ENCODE data around the gene GATA2.

The GATA2 gene

DNA sequence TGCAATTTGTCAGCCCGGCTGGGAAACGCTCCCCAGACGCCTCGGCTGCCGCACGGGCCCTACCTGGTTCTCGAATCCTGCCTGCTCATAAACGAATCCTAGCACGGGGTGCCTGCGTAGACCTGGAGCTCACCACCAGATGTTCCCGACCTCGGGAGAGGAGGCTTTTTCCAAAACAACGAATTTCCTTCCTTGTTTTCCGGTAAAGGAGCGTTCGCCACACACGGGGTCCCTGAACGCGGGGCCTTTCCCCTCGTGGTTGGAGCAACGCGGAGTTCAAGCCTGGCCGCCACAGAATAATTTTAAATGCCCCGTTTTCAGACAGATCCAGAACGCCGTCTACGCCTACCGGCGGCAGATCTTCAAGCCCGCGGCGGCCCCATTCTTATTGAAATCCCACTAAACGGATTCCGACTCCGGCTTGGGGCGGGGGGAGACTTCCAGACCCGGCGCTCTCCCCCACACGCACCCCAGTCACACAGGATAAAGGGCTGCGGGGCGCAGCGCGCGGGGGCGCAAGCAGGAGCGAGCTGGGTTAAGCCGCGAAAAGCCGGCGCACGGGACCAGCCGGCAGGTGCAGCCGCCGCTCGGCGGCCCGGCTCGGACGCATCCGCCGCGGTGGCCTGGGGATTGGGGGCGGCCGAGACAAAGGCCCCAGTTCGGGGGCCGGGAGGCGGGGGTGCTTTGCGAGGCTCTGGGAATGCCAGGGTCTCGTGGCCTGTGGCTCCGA is 895 bp downstream of the GATA2 start:
- Histone ChIP-seq H3K27me3 (ENCODE audit: control insufficient read depth, insufficient read depth, low read length) (peaks cover 100% of the 10 kb centered on the region), H3K4me1 (ENCODE audit: control insufficient read depth, insufficient read depth, low read length) (peaks cover 30% of the 10 kb centered on the region), H3K9ac (ENCODE audit: low read depth, low read length) (no peak overlapping the region), H3K27ac (ENCODE audit: low read depth, low read length) (no peak overlapping the region), H3K4me3 (ENCODE audit: low read depth, low read length) (peak overlapping the region; percentile 15; the same call in 1 of the 2 replicates), H3K9me3 (ENCODE audit: control insufficient read depth, insufficient read depth, low read length) (no peaks in the 10 kb centered on the region), H3K36me3 (ENCODE audit: control insufficient read depth, insufficient read depth, low read length) (no peaks in the 10 kb centered on the region)

DNA sequence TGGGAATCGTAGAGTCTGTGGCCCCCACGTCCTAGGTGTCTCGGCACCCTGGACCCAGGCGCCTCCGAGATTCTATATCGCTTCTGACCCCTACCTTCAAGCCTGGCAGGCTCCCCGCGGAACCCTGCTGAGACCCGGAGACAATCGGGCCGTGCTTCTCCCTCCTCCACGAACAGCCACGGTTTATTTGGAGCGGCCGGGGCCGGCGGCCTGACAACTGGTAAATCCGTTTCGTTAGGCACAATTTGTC is 1.4 kb downstream of the GATA2 start:
- no peaks in the 10 kb centered on the region for H3K36me3 ChIP-seq (ENCODE audit: control insufficient read depth, insufficient read depth, low read length)
- H3K4me3 ChIP-seq (ENCODE audit: low read depth, low read length) = no peak overlapping the region
- no peaks in the 10 kb centered on the region for H3K9me3 ChIP-seq (ENCODE audit: control insufficient read depth, insufficient read depth, low read length)
- no peak overlapping the region for H3K27ac ChIP-seq (ENCODE audit: low read depth, low read length)
- H3K27me3 ChIP-seq (ENCODE audit: control insufficient read depth, insufficient read depth, low read length) = peaks cover 100% of the 10 kb centered on the region
- no peak overlapping the region for H3K9ac ChIP-seq (ENCODE audit: low read depth, low read length)
- H3K4me1 ChIP-seq (ENCODE audit: control insufficient read depth, insufficient read depth, low read length) = peaks cover 30% of the 10 kb centered on the region

DNA sequence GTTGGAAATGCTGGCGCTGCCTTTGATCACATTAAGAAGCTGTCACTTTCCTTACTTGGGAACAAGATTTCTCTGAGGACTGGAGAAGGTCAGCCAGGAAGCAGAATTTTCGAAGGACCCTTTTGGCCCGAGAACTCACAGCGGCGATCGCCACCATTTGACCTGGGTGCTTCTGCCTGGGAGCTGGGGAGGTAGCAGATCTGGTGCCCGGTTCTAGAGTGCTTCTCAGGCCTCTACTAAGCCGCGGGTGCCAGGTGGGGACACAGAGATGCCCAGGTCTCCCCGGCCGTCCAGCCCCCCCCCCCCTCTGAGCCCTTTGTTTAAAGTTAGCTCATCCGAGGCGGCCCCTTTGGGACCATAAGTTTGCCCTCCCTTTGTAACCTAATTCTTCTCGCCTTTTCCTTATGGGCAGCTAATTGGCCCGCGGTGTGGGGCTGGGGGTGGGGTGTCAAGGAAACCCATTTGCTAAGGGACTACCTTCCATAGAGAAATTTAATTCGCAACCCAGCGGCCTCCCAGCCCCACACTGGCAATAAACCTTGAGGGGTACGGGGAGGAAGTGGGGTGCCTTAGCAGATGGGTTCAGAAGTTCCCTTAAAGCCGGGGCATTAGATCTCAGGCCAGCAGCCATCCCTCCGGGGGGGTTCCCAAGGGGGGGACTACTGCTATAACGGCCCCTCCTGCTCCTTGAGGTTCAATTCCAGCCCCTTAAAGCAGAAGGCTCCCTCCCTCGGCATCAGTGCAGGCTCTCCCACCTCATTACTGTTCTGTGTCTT is 1.9 kb downstream of the GATA2 start:
- Histone ChIP-seq H3K4me3 (ENCODE audit: low read depth, low read length) (no peak overlapping the region), H3K4me1 (ENCODE audit: control insufficient read depth, insufficient read depth, low read length) (peaks cover 30% of the 10 kb centered on the region), H3K9ac (ENCODE audit: low read depth, low read length) (no peak overlapping the region), H3K27me3 (ENCODE audit: control insufficient read depth, insufficient read depth, low read length) (peaks cover 100% of the 10 kb centered on the region), H3K27ac (ENCODE audit: low read depth, low read length) (no peak overlapping the region), H3K36me3 (ENCODE audit: control insufficient read depth, insufficient read depth, low read length) (no peaks in the 10 kb centered on the region), H3K9me3 (ENCODE audit: control insufficient read depth, insufficient read depth, low read length) (no peaks in the 10 kb centered on the region)

DNA sequence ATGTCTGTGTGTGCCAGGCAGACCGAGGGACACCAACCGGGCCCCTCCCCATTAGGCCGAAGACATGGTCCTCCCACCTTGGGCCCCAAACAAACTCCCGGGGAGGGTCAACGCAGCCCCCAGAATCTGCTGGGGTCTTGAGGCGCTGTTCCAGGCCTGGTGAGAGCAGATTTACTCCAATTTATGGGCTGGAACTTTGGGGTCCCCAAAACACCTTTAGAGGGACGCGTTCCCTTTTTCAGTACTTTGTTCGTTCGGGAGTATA is 2.4 kb downstream of the GATA2 start:
- H3K27me3 ChIP-seq (ENCODE audit: control insufficient read depth, insufficient read depth, low read length) = peaks cover 100% of the 10 kb centered on the region
- no peak overlapping the region for H3K27ac ChIP-seq (ENCODE audit: low read depth, low read length)
- no peak overlapping the region for H3K4me3 ChIP-seq (ENCODE audit: low read depth, low read length)
- peaks cover 30% of the 10 kb centered on the region for H3K4me1 ChIP-seq (ENCODE audit: control insufficient read depth, insufficient read depth, low read length)
- H3K9me3 ChIP-seq (ENCODE audit: control insufficient read depth, insufficient read depth, low read length) = no peaks in the 10 kb centered on the region
- H3K9ac ChIP-seq (ENCODE audit: low read depth, low read length) = no peak overlapping the region
- no peaks in the 10 kb centered on the region for H3K36me3 ChIP-seq (ENCODE audit: control insufficient read depth, insufficient read depth, low read length)

DNA sequence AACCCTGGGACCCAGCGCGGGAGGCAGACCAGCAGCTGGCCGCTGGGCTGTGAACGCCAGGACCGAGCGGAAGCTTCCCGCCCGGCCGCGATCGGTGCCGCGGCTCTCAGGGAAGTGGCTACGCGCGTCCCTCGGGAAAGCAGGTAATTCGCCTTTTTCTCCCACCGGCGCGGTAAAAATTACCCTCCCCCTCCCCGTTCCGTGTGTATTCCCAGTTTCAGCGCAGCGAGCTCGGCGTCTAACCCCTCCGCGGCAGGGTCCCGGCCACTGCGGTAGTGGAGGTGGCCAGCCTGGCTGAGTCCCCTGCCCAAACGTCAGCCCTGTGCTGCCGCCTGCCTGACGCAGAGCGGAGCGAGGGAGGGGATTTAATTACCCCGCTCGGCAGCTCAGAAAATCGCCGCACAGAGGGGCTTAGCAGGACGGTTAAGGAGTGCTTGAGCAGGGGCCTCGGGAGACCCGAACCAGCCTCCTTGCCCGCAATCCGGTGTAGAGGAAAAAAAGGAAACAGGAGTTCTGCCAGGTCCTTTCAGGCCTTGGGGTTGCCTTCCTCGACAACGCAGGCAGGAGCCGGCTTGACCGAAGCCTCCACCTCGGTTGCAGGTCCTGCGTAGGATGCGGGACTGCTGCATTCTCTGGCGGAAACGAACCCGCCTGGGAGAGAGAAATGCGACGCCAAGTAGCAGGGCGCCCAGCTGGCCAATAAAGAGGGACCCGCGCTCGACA is 2.9 kb downstream of the GATA2 start:
- Histone ChIP-seq H3K27ac (ENCODE audit: low read depth, low read length) (no peak overlapping the region), H3K9me3 (ENCODE audit: control insufficient read depth, insufficient read depth, low read length) (no peaks in the 10 kb centered on the region), H3K36me3 (ENCODE audit: control insufficient read depth, insufficient read depth, low read length) (no peaks in the 10 kb centered on the region), H3K4me1 (ENCODE audit: control insufficient read depth, insufficient read depth, low read length) (peaks cover 31% of the 10 kb centered on the region), H3K27me3 (ENCODE audit: control insufficient read depth, insufficient read depth, low read length) (peaks cover 100% of the 10 kb centered on the region), H3K9ac (ENCODE audit: low read depth, low read length) (no peak overlapping the region), H3K4me3 (ENCODE audit: low read depth, low read length) (peak overlapping the region; percentile 58)

DNA sequence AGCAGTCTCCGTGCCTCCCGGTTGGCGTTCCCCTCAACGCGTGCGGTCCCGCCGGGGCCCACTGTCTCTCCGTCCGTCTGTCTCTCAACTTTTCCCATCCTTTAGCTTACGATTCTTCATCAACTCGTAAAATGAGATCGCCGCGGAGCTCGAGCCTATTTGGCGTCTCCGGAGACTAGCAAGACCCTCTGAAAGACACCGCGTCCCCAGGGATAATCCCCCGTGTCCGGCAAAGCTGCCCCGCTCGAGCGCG is 3.4 kb downstream of the GATA2 start:
- Histone ChIP-seq H3K9me3 (ENCODE audit: control insufficient read depth, insufficient read depth, low read length) (no peaks in the 10 kb centered on the region), H3K9ac (ENCODE audit: low read depth, low read length) (no peak overlapping the region), H3K4me1 (ENCODE audit: control insufficient read depth, insufficient read depth, low read length) (peaks cover 36% of the 10 kb centered on the region), H3K27ac (ENCODE audit: low read depth, low read length) (no peak overlapping the region), H3K4me3 (ENCODE audit: low read depth, low read length) (peak overlapping the region; percentile 58), H3K36me3 (ENCODE audit: control insufficient read depth, insufficient read depth, low read length) (no peaks in the 10 kb centered on the region), H3K27me3 (ENCODE audit: control insufficient read depth, insufficient read depth, low read length) (peaks cover 100% of the 10 kb centered on the region)

DNA sequence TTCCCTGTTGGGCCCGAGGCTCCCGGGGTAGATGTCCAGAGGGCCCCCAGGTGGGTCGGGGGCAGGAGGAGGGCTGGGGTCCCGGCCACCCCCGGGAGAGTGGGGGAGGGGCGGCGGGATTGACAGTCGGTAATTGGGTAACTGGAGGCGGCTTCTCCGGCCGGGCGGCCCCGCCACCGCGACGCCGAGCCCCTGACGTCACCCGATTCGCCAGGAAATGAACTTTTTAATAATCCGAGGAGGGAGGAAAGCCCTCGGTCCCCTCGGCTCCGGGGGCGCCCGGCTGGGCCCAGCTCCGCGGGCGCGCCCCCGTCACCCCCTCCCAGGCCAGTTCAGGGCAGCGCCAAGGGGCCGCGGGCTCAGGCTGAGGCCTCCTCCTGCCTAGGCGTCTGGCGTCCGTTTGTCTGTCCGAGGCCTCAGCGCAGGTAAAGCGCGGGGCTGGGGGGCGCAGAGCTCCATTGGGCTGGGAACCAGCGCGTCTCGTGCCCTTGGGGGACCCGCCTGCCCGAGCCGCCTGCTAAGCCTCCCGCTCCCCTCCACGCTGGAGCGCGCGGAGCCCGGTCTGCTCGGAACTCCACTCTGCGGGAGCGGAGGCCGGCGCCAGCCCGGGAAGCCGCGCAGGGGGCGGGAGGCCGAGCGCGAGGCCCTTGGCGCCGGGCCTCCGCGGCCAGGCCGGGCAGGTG is 3.9 kb downstream of the GATA2 start:
- no peak overlapping the region for H3K27ac ChIP-seq (ENCODE audit: low read depth, low read length)
- H3K9ac ChIP-seq (ENCODE audit: low read depth, low read length) = no peak overlapping the region
- H3K4me3 ChIP-seq (ENCODE audit: low read depth, low read length) = peak overlapping the region; percentile 58
- H3K27me3 ChIP-seq (ENCODE audit: control insufficient read depth, insufficient read depth, low read length) = peaks cover 100% of the 10 kb centered on the region
- peaks cover 41% of the 10 kb centered on the region for H3K4me1 ChIP-seq (ENCODE audit: control insufficient read depth, insufficient read depth, low read length)
- H3K36me3 ChIP-seq (ENCODE audit: control insufficient read depth, insufficient read depth, low read length) = no peaks in the 10 kb centered on the region
- no peaks in the 10 kb centered on the region for H3K9me3 ChIP-seq (ENCODE audit: control insufficient read depth, insufficient read depth, low read length)

DNA sequence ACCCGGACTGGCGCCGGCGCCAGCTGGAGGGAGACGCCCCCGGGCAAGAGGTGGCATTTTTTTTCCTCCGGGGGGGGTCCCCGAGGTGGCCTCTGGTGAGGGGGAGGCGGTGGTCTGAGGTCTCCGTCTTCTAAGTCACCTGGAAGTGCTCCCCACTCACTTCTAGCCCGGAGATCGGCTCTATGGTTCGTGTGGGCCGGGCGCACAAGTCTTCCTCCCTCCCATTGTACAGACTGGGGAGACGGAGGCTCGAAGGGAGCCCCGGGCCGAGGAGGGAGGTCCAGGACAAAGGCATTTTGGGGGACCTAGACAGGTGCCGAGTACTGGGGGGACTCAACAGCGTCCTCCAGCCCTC is 4.4 kb downstream of the GATA2 start:
- Histone ChIP-seq H3K9me3 (ENCODE audit: control insufficient read depth, insufficient read depth, low read length) (no peaks in the 10 kb centered on the region), H3K4me1 (ENCODE audit: control insufficient read depth, insufficient read depth, low read length) (peaks cover 46% of the 10 kb centered on the region), H3K36me3 (ENCODE audit: control insufficient read depth, insufficient read depth, low read length) (no peaks in the 10 kb centered on the region), H3K9ac (ENCODE audit: low read depth, low read length) (no peak overlapping the region), H3K27me3 (ENCODE audit: control insufficient read depth, insufficient read depth, low read length) (peaks cover 100% of the 10 kb centered on the region), H3K27ac (ENCODE audit: low read depth, low read length) (no peak overlapping the region), H3K4me3 (ENCODE audit: low read depth, low read length) (peak overlapping the region; percentile 58)

DNA sequence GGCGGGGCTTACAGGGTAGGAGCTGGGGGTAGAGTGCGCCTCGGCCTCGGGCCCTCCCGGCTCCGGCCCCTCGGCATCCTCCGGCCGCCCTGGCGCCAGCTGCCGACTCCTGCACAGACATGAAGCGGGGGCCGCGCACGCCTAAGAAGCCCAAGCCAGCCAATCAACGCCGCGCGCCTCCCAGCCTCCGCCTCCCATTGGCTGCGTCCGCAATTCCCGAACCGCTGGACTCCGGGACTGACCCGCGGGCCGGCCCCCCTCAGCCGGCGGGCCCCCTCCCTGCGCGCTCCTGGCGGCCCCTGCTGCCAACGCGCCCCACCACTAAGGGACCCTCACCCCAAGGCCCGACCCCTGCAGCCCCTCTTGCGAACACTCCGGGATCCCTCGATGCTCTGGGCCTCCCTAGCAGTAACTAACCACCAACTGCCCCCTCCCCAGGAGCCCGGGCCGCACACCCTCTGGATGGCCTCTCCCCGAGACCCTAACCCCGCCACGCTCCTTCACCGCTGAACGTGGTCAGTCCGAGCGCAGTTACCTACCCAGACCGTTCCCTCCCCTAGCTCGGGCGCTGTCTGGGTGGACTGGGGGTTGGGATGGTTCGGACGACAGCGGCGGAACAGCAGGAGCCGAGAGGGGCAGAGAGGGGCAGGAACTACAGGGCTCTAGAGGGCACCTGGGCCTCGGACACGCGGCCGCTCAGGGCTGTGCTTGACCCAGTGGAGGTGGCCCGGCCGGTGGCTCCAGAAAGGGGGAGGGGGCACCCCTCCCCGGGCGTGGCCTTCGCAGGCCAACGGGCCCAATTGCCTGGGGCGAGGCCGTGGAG is 5.0 kb downstream of the GATA2 start:
- H3K36me3 ChIP-seq (ENCODE audit: control insufficient read depth, insufficient read depth, low read length) = no peaks in the 10 kb centered on the region
- H3K27ac ChIP-seq (ENCODE audit: low read depth, low read length) = no peak overlapping the region
- H3K4me1 ChIP-seq (ENCODE audit: control insufficient read depth, insufficient read depth, low read length) = peaks cover 51% of the 10 kb centered on the region
- H3K27me3 ChIP-seq (ENCODE audit: control insufficient read depth, insufficient read depth, low read length) = peaks cover 100% of the 10 kb centered on the region
- H3K9me3 ChIP-seq (ENCODE audit: control insufficient read depth, insufficient read depth, low read length) = no peaks in the 10 kb centered on the region
- no peak overlapping the region for H3K9ac ChIP-seq (ENCODE audit: low read depth, low read length)
- peak overlapping the region; percentile 58 for H3K4me3 ChIP-seq (ENCODE audit: low read depth, low read length)

DNA sequence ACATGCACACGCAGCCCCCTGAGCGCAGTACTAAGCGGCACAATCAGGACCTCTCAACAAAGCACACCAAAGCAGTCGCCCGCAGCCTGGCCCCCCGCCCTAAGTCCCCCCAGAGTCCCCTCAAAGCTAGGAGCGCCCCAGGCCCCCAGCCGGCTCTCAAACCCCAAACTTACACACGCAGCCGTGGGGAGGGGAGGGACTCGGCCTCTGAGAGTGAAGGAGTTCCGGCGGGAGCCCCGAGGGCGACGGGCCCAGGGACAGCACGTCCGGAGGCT is 5.5 kb downstream of the GATA2 start:
- no peak overlapping the region for H3K9ac ChIP-seq (ENCODE audit: low read depth, low read length)
- H3K4me3 ChIP-seq (ENCODE audit: low read depth, low read length) = peak overlapping the region; percentile 58; the same call in 1 of the 2 replicates
- no peaks in the 10 kb centered on the region for H3K36me3 ChIP-seq (ENCODE audit: control insufficient read depth, insufficient read depth, low read length)
- H3K9me3 ChIP-seq (ENCODE audit: control insufficient read depth, insufficient read depth, low read length) = no peaks in the 10 kb centered on the region
- H3K4me1 ChIP-seq (ENCODE audit: control insufficient read depth, insufficient read depth, low read length) = peaks cover 55% of the 10 kb centered on the region
- H3K27me3 ChIP-seq (ENCODE audit: control insufficient read depth, insufficient read depth, low read length) = peaks cover 100% of the 10 kb centered on the region
- no peak overlapping the region for H3K27ac ChIP-seq (ENCODE audit: low read depth, low read length)
